ENCODE measurements around the gene STK32C. TPM values are rescaled to one million over a fixed set of nuclear protein-coding genes. Genes with fewer than 3 reads are reported as not detected.
"Not testable (repeated sequence)": the region's sequence is repeated elsewhere in the genome, so short reads cannot be mapped to it uniquely, and the experiment has no call there.

STK32C gene
- polyA plus RNA-seq, 2 donors: 4.5 to 5.6 TPM

DNA sequence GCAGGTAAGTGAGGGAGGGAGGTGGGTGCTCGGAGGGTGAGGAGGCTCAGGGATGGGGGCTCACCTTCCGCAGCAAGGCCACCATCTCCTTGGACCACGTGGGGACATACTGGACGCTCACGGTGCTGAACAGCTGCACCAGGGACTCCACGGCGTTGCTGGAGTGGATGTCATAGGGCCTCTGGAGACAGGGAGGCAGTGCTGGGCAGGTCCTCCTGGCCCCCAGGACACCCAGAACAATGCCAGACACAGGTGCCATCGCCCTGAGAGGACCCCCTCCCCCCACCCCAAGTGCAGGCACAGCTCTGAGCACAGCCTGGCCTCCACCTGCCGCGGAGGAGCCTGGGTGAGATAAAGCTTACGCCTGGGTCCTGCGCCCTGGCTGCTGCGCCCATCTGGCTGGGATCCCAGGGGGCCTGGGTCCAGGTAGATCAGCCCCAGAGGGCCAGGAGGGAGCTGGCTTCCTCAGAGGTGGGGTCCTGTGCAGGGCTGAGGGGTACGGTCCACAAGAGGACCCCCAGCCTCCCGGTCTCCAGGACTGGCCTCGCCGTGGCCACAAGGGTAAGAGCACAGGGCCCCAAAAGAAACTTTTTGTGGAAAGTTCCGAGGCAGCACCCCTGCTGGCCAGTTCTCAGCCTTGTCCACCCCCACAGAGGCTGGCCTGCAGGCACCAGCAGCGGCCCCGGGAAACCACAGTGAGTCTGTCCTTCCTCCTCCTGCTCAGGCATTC lies 83.2 kb downstream of the STK32C start:
- Histone ChIP-seq H3K4me3 (ENCODE audit: low read depth in 1 of 2, low read length in 2 of 2) (no peak overlapping the region), H3K27me3 (ENCODE audit: control insufficient read depth in 1 of 2, insufficient read depth in 2 of 2, low read length in 2 of 2) (no peaks in the 10 kb centered on the region), H3K36me3 (ENCODE audit: control insufficient read depth in 2 of 2, insufficient read depth in 2 of 2, low read length in 1 of 2) (peaks cover 0 to 3% of the 10 kb centered on the region in 2 donors), H3K4me1 (ENCODE audit: control insufficient read depth in 2 of 2, insufficient read depth in 2 of 2, low read length in 1 of 2) (no peaks in the 10 kb centered on the region), H3K9me3 (ENCODE audit: control insufficient read depth in 2 of 2, insufficient read depth in 1 of 2, low read depth in 1 of 2, low read length in 1 of 2) (peaks cover 0 to 5% of the 10 kb centered on the region in 2 donors), H3K27ac (ENCODE audit: low read depth in 2 of 2, low read length in 1 of 2) (no peak overlapping the region)
- WGBS, 2 donors: 85 to 90% methylated on average over 20 of the region's 20 CpGs

DNA sequence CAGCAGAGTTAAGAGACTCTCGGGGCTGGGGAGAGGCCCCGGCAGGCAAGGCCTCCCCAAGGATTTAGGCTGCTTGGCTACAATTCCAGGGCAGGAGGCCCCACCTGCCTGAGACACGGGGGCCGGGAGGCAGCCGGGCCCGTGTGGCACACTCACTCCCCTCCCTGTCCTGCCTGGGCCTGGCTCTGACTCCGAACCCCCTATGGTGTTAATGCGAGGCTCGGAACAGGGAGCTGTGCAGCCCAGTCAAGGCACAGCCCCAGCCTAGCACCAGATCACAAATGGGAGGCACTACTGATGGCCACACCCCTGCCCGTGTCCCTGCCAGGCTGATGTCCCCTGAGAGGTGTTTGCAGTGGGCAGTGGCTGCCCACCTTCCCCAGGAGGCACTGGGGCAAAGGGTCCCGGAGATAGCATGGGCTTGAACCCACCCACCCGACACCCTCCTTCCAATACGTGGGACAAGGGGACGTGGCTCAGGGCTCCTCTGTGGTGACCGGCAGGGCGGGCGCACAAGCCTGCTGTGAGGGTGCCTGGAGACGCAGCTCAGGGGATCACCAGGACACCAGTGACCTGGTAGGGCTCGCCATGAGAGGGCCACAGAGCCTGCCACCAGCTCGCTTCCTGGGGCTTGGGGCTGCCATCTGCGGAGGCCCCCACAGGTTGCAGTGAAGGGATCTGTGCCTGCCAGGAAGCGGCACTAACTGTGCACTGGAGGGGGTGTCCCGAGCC lies 84.0 kb downstream of the STK32C start:
- H3K27ac ChIP-seq (ENCODE audit: low read depth in 2 of 2, low read length in 1 of 2): no peak overlapping the region
- WGBS, 2 donors: 84 to 88% methylated on average over 23 of the region's 23 CpGs
- no peak overlapping the region for H3K4me3 ChIP-seq (ENCODE audit: low read depth in 1 of 2, low read length in 2 of 2)
- H3K27me3 ChIP-seq (ENCODE audit: control insufficient read depth in 1 of 2, insufficient read depth in 2 of 2, low read length in 2 of 2): no peaks in the 10 kb centered on the region
- H3K36me3 ChIP-seq (ENCODE audit: control insufficient read depth in 2 of 2, insufficient read depth in 2 of 2, low read length in 1 of 2): peaks cover 0 to 3% of the 10 kb centered on the region in 2 donors
- peaks cover 0 to 5% of the 10 kb centered on the region in 2 donors for H3K9me3 ChIP-seq (ENCODE audit: control insufficient read depth in 2 of 2, insufficient read depth in 1 of 2, low read depth in 1 of 2, low read length in 1 of 2)
- H3K4me1 ChIP-seq (ENCODE audit: control insufficient read depth in 2 of 2, insufficient read depth in 2 of 2, low read length in 1 of 2): no peaks in the 10 kb centered on the region

DNA sequence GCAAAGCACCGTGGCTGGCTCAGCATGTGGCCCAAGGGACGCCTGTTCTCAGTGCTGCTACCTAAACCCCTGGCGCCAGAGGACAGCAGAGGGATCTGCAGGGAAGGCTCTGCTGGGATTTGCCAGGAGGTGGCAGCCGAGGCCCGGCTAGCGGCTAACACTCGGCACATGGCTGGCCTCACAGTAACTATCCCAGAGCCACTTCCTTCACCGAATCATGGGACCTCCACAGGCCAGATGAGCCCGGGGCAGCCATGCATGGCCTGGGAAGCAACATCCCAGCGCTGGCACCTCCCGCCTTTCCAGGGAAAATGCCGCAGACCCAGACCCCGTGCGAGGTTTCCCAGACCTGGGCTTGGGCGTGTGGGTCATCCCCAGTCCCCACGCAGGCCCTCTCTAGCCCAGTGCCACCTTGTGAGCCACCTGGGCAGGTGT lies 84.6 kb downstream of the STK32C start:
- Histone ChIP-seq H3K9me3 (ENCODE audit: control insufficient read depth in 2 of 2, insufficient read depth in 1 of 2, low read depth in 1 of 2, low read length in 1 of 2) (peaks cover 0 to 5% of the 10 kb centered on the region in 2 donors), H3K27me3 (ENCODE audit: control insufficient read depth in 1 of 2, insufficient read depth in 2 of 2, low read length in 2 of 2) (no peaks in the 10 kb centered on the region), H3K4me3 (ENCODE audit: low read depth in 1 of 2, low read length in 2 of 2) (no peak overlapping the region), H3K4me1 (ENCODE audit: control insufficient read depth in 2 of 2, insufficient read depth in 2 of 2, low read length in 1 of 2) (no peaks in the 10 kb centered on the region), H3K36me3 (ENCODE audit: control insufficient read depth in 2 of 2, insufficient read depth in 2 of 2, low read length in 1 of 2) (peaks cover 0 to 3% of the 10 kb centered on the region in 2 donors), H3K27ac (ENCODE audit: low read depth in 2 of 2, low read length in 1 of 2) (no peak overlapping the region)
- 42 to 43% methylated on average over 15 to 16 of the region's 16 CpGs for WGBS, 2 donors

DNA sequence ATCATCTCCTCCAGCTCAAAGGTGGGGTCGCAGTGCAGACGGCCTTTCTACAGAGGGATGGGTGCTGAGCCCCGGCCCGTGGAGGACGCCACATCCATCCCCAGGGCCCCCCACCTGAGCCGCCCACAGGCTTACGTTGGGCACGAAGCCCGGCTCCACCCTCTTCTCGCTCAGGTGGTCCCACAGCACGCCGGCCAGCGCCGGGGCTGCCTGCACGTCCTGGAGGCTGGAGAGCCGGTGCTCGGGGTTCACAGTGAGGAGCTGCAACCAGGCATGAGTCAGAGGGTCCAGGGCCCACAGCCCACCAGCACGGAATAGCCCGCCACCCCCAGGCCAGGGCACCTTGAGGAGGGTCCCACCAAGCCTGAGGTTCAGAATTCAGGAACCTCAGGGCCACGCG lies 85.0 kb downstream of the STK32C start:
- no peaks in the 10 kb centered on the region for H3K27me3 ChIP-seq (ENCODE audit: control insufficient read depth in 1 of 2, insufficient read depth in 2 of 2, low read length in 2 of 2)
- H3K4me1 ChIP-seq (ENCODE audit: control insufficient read depth in 2 of 2, insufficient read depth in 2 of 2, low read length in 1 of 2): no peaks in the 10 kb centered on the region
- peaks cover 0 to 3% of the 10 kb centered on the region in 2 donors for H3K36me3 ChIP-seq (ENCODE audit: control insufficient read depth in 2 of 2, insufficient read depth in 2 of 2, low read length in 1 of 2)
- peaks cover 0 to 2% of the 10 kb centered on the region in 2 donors for H3K9me3 ChIP-seq (ENCODE audit: control insufficient read depth in 2 of 2, insufficient read depth in 1 of 2, low read depth in 1 of 2, low read length in 1 of 2)
- WGBS, 2 donors: 68 to 75% methylated on average over 21 of the region's 21 CpGs
- no peak overlapping the region for H3K27ac ChIP-seq (ENCODE audit: low read depth in 2 of 2, low read length in 1 of 2)
- H3K4me3 ChIP-seq (ENCODE audit: low read depth in 1 of 2, low read length in 2 of 2): no peak overlapping the region

DNA sequence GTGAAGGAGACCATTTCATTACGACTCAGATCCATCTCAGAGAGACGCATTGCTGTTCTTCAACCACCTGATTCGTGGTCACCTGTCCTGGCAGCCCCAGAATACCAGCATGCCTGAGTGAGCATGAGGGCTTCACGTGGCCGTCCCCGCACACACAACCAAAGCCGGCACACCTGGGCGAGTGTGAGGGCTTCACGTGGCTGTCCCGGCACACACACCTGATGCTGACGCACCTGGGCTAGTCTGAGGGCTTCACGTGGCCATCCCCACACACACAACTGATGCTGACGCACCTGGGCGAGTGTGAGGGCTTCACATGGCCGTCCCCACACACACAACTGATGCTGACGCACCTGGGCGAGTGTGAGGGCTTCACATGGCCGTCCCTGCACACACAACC lies 86.8 kb downstream of the STK32C start:
- H3K36me3 ChIP-seq (ENCODE audit: control insufficient read depth in 2 of 2, insufficient read depth in 2 of 2, low read length in 1 of 2); H3K27ac ChIP-seq (ENCODE audit: low read depth in 2 of 2, low read length in 1 of 2); H3K27me3 ChIP-seq (ENCODE audit: control insufficient read depth in 1 of 2, insufficient read depth in 2 of 2, low read length in 2 of 2); H3K9me3 ChIP-seq (ENCODE audit: control insufficient read depth in 2 of 2, insufficient read depth in 1 of 2, low read depth in 1 of 2, low read length in 1 of 2); H3K4me3 ChIP-seq (ENCODE audit: low read depth in 1 of 2, low read length in 2 of 2); H3K4me1 ChIP-seq (ENCODE audit: control insufficient read depth in 2 of 2, insufficient read depth in 2 of 2, low read length in 1 of 2): not testable (repeated sequence)
- 87 to 91% methylated on average over 18 of the region's 18 CpGs for WGBS, 2 donors

DNA sequence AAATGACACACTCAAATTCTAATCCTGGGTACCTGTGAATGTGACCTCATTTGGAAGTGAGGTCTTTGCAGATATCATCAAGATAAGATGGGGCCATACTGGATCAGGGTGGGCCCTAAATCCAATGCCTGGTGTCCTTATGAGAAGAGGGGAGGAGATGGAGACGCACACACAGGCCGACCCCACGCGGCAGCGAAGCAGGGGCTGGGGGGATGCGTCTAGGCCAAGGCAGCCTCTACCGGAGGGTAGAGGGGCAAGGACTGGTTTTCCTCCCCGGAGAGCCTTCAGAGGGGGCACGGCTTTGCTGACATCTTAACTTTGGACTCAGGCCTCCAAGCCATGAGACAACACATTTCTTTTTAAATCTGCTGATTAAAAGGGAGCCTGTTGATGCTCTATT lies 87.7 kb downstream of the STK32C start:
- no peak overlapping the region for H3K4me3 ChIP-seq (ENCODE audit: low read depth in 1 of 2, low read length in 2 of 2)
- peaks cover 0 to 4% of the 10 kb centered on the region in 2 donors for H3K9me3 ChIP-seq (ENCODE audit: control insufficient read depth in 2 of 2, insufficient read depth in 1 of 2, low read depth in 1 of 2, low read length in 1 of 2)
- peaks cover 0 to 3% of the 10 kb centered on the region in 2 donors for H3K36me3 ChIP-seq (ENCODE audit: control insufficient read depth in 2 of 2, insufficient read depth in 2 of 2, low read length in 1 of 2)
- H3K27me3 ChIP-seq (ENCODE audit: control insufficient read depth in 1 of 2, insufficient read depth in 2 of 2, low read length in 2 of 2): no peaks in the 10 kb centered on the region
- no peaks in the 10 kb centered on the region for H3K4me1 ChIP-seq (ENCODE audit: control insufficient read depth in 2 of 2, insufficient read depth in 2 of 2, low read length in 1 of 2)
- no peak overlapping the region for H3K27ac ChIP-seq (ENCODE audit: low read depth in 2 of 2, low read length in 1 of 2)
- 93 to 95% methylated on average over 9 of the region's 9 CpGs for WGBS, 2 donors

DNA sequence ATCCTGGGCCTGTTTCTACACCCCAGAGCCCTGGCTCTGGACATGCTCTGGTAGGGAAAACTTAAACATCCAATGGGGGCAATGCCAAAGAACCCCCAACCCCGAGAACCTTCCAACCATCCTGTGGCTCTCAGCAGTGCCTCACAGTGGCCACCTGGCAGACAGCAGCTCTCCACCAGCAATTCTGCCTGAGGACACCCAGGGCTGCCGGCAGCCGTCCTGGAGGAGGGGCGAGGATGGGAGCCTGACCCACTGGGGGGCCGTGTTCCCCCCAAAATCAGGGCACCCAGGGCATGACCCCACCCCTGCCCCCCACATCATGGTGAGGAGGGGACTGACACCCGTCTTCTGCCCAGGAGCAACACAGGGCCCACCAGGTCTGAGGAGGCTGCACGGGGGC lies 88.3 kb downstream of the STK32C start:
- H3K27me3 ChIP-seq (ENCODE audit: control insufficient read depth in 1 of 2, insufficient read depth in 2 of 2, low read length in 2 of 2): no peaks in the 10 kb centered on the region
- 84 to 86% methylated on average over 7 of the region's 7 CpGs for WGBS, 2 donors
- H3K9me3 ChIP-seq (ENCODE audit: control insufficient read depth in 2 of 2, insufficient read depth in 1 of 2, low read depth in 1 of 2, low read length in 1 of 2): peaks cover 0 to 4% of the 10 kb centered on the region in 2 donors
- H3K4me1 ChIP-seq (ENCODE audit: control insufficient read depth in 2 of 2, insufficient read depth in 2 of 2, low read length in 1 of 2): no peaks in the 10 kb centered on the region
- H3K36me3 ChIP-seq (ENCODE audit: control insufficient read depth in 2 of 2, insufficient read depth in 2 of 2, low read length in 1 of 2): peaks cover 0 to 3% of the 10 kb centered on the region in 2 donors
- no peak overlapping the region for H3K27ac ChIP-seq (ENCODE audit: low read depth in 2 of 2, low read length in 1 of 2)
- H3K4me3 ChIP-seq (ENCODE audit: low read depth in 1 of 2, low read length in 2 of 2): no peak overlapping the region

DNA sequence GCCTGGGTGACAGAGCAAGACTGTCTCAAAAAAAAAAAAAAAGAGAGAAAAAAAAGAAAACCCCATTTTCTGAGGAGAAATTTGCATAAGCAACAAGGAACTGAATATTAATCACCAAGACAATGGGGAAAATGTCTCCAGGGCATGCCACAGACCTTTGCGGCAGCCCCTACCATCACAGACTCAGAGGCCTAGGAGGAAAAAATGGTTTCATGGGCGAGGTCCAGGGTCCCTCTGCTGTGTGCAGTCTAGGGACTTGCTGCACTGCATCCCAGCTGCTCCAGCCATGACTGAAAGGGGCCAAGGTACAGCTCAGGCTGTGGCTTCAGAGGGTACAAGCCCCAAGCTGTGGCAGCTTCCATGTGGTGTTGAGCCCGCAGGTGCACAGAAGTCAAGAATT lies 91.3 kb downstream of the STK32C start:
- not testable (repeated sequence) for H3K27ac ChIP-seq (ENCODE audit: low read depth in 2 of 2, low read length in 1 of 2); H3K9me3 ChIP-seq (ENCODE audit: control insufficient read depth in 2 of 2, insufficient read depth in 1 of 2, low read depth in 1 of 2, low read length in 1 of 2); H3K4me1 ChIP-seq (ENCODE audit: control insufficient read depth in 2 of 2, insufficient read depth in 2 of 2, low read length in 1 of 2); H3K27me3 ChIP-seq (ENCODE audit: control insufficient read depth in 1 of 2, insufficient read depth in 2 of 2, low read length in 2 of 2); H3K4me3 ChIP-seq (ENCODE audit: low read depth in 1 of 2, low read length in 2 of 2); H3K36me3 ChIP-seq (ENCODE audit: control insufficient read depth in 2 of 2, insufficient read depth in 2 of 2, low read length in 1 of 2)
- WGBS, 2 donors: 87% methylated on average over 3 of the region's 3 CpGs

DNA sequence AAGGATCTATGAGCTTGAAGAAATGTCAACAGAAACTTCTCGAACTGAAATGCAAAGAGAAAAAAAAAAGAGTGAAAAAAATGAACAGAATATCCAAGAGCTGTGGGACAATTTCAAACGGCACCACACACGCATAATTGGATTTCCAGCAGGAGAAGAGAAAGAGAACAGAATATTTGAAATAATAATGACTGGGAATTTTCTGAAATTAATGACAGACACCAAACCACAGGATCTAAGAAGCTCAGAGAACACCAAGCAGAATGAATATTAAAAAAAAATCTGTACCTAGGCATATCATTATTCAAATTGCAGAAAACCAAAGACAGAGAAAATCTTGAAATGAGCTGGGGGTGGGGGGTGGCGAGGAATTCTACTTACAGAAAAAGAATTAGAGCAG lies 93.8 kb downstream of the STK32C start:
- 69 to 71% methylated on average over 4 of the region's 4 CpGs for WGBS, 2 donors
- Histone ChIP-seq H3K36me3 (ENCODE audit: control insufficient read depth in 2 of 2, insufficient read depth in 2 of 2, low read length in 1 of 2) (no peaks in the 10 kb centered on the region), H3K9me3 (ENCODE audit: control insufficient read depth in 2 of 2, insufficient read depth in 1 of 2, low read depth in 1 of 2, low read length in 1 of 2) (peaks cover 0 to 9% of the 10 kb centered on the region in 2 donors)

More for the DNA sequence above, 93.8 kb downstream of the STK32C start:
- Histone ChIP-seq H3K27ac (ENCODE audit: low read depth in 2 of 2, low read length in 1 of 2) (no peak overlapping the region), H3K4me1 (ENCODE audit: control insufficient read depth in 2 of 2, insufficient read depth in 2 of 2, low read length in 1 of 2) (no peaks in the 10 kb centered on the region), H3K4me3 (ENCODE audit: low read depth in 1 of 2, low read length in 2 of 2) (no peak overlapping the region), H3K27me3 (ENCODE audit: control insufficient read depth in 1 of 2, insufficient read depth in 2 of 2, low read length in 2 of 2) (no peaks in the 10 kb centered on the region)

Data from esophagus (tissue), 2 donors.